ENCODE measurements around the gene REEP1. TPM values are rescaled to one million over a fixed set of nuclear protein-coding genes. Genes with fewer than 3 reads are reported as not detected.

REEP1 gene
- total RNA-seq, 2 experiments from 2014 or later, result 0.20 to 0.25 TPM

DNA sequence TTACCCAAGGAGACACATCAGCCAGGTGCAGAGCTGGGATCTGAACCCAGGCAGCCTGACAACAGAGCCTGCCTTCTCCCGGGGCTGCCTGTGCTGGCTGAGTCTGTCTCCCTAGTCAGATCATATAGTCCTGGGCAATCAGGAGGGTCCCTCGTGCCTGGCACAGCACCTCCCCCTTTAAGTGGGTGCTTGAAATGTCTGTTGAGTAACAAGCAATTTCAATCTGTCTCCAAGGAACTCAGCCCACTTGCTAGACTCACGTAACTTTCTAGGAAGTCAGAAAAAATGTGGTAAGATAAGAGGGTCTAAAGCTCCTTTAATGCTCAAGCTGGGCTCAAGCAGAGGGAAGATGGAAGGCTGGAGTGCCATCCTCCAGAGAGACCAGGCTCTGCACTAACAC lies 51.9 kb downstream of the REEP1 start:
- H3K4me3 Mint-ChIP-seq, result no peak overlapping the region
- no peak for DNase-seq
- H3K27ac Mint-ChIP-seq, result no peak overlapping the region
- H3K9me3 Mint-ChIP-seq, result no peaks in the 10 kb centered on the region
- no peaks in the 10 kb centered on the region for H3K36me3 Mint-ChIP-seq
- no peaks in the 10 kb centered on the region for H3K4me1 Mint-ChIP-seq
- H3K27me3 Mint-ChIP-seq, result peaks cover 5% of the 10 kb centered on the region

DNA sequence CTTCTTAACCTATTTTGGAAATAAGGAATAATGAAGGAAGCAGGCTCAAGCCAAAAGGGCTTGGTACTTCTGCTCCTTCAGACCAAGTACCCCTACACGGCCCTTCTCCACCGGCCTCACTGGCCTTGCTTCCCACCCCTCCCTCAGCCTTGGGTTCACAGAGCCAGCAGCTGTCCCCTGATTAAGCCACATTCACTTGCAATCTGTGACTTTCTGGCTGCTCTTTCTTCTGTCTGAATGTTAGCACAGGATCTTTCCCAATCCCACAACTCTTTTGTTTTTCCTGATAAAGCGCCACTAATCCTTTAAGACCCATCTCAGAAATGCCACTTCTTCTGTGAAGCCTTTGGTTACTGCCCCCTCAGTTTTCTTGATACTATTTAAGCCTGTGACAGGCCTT lies 52.4 kb downstream of the REEP1 start:
- no peaks in the 10 kb centered on the region for H3K9me3 Mint-ChIP-seq
- no peak overlapping the region for H3K4me3 Mint-ChIP-seq
- no peak overlapping the region for H3K27ac Mint-ChIP-seq
- H3K27me3 Mint-ChIP-seq, result peaks cover 5% of the 10 kb centered on the region
- no peak for DNase-seq
- no peaks in the 10 kb centered on the region for H3K36me3 Mint-ChIP-seq
- H3K4me1 Mint-ChIP-seq, result no peaks in the 10 kb centered on the region

DNA sequence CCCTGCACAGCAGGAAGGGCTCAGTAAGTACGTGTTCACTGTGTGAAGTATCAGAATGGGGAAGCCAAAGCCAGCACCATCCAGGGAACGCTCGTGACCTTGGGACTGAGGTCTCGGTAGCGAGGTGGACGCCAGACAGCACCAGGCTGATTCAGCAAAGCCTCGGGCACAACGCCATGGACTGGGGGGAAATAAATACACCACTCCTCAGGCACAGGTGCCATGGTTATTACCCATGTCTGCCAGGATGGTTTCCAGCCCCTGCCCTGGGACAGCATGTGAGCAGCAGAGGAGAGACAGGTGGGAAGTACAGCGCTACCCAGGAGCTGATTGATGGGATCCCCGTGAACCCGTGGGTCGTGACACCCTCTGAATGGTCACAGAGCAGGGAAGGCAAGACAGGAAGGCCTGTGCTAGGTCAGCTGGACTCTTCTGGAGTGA lies 53.0 kb downstream of the REEP1 start:
- Mint-ChIP-seq H3K4me1 (no peaks in the 10 kb centered on the region), H3K9me3 (no peaks in the 10 kb centered on the region), H3K27me3 (peaks cover 5% of the 10 kb centered on the region), H3K27ac (no peak overlapping the region), H3K4me3 (no peak overlapping the region), H3K36me3 (no peaks in the 10 kb centered on the region)
- no peak for DNase-seq

DNA sequence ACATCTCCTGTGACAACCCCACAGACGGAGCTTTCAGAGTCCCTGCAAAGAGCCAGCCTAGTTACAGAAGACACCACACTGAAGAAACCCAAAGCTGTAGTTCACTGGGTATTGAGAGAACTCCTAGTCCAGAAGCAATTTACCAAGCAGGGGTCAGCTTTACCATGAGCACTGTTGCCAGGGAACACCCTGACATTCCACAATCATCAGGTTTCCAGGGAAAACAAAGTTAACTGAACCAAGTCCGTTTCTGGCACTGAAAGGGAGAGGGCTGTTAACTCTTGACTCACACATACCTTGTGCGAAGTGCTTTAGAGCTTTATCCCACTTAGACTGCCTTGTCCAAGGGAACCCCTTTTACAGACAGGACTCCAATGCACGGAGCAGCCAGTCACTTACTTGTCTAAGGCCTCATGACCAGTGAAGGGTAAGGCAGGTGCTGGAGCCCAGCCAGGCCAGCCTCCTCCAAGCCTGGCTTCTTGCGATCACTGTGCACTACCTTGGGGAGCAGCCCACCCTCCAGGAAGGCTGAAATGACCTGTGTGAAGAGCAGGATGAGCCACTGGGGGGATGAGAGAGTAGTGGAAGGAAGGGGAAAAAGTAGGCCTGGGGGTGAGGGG lies 53.9 kb downstream of the REEP1 start:
- H3K4me1 Mint-ChIP-seq, result no peaks in the 10 kb centered on the region
- H3K9me3 Mint-ChIP-seq, result no peaks in the 10 kb centered on the region
- H3K27me3 Mint-ChIP-seq, result peaks cover 5% of the 10 kb centered on the region
- no peak overlapping the region for H3K27ac Mint-ChIP-seq
- DNase-seq, result no peak
- no peaks in the 10 kb centered on the region for H3K36me3 Mint-ChIP-seq
- H3K4me3 Mint-ChIP-seq, result no peak overlapping the region

DNA sequence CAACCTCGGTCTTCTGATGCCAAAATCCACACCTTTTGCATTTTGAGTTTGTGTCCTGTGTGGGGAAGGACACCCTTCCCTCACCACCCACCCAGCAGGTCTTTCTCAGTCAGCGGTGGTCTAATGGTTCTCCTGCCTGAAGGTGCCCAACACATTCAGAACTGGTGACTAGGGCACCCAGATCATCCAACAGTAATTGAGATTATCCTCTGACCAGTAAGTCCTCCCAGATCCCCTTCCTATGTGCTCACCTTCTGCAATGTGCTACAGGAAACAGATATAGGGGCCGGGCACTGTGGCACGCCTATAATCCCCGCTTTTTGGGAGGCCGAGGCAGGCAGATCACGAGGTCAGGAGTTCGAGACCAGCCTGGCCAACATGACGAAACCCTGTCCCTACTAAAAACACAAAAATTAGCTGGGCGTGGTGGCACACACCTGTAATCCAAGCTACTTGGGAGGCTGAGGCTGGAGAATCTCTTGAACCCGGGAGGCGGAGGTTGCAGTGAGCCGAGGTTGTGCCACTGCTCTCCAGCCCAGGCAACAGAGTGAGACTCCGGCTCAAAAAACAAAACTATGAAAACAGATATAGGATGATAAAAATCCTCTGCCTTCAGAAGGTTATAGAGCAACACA lies 56.2 kb downstream of the REEP1 start:
- DNase-seq, result no peak
- Mint-ChIP-seq H3K36me3 (no peaks in the 10 kb centered on the region), H3K27ac (no peak overlapping the region), H3K27me3 (peaks cover 5% of the 10 kb centered on the region), H3K9me3 (no peaks in the 10 kb centered on the region), H3K4me3 (no peak overlapping the region), H3K4me1 (no peaks in the 10 kb centered on the region)

DNA sequence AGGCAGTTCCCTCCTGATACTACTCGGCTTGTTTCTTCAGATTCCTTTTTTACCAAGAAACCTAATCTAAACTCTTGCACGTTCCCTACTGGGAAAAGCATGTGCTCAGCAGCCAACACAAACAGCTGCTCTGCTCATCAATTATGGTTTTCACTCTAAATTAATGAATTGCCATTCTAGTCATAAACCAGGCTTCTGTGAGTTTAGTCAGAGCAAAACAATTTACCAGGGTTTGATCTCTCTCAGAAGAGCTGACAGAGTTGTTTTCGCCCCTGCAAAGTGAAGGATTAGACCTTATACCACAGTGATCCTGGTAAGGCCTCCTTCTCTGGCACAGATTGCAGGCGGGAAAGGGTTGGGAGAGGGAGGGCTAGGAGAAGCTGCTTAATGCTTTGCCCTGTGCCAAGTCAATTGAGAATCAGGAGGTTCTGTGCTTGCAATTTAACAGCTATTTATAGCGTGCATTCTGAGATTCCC lies 57.2 kb downstream of the REEP1 start:
- Mint-ChIP-seq H3K27me3 (peaks cover 5% of the 10 kb centered on the region), H3K4me3 (no peak overlapping the region), H3K36me3 (no peaks in the 10 kb centered on the region), H3K27ac (no peak overlapping the region), H3K4me1 (peaks cover 1% of the 10 kb centered on the region), H3K9me3 (no peaks in the 10 kb centered on the region)
- DNase-seq, result no peak

DNA sequence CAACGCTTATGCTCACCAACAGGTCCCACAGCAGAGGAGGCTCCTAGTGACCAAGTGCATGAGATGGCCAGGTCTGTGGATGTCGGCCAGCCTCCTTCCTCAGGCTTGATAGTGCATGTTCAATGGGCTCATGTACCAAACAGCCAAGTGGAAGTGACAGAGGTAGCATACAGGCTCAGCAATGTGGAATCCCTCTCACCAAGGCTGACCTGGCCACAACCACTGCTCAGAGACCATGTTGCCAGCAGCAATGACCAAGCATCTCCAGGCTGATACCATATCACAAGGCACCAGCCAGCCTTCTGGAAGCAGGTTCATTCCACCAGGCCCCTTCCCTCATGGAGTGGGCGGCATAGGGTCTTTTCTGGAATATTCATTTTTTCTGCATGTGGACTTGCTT lies 61.5 kb downstream of the REEP1 start:
- peaks cover 18% of the 10 kb centered on the region for H3K9me3 Mint-ChIP-seq
- H3K27me3 Mint-ChIP-seq, result peaks cover 4% of the 10 kb centered on the region
- peaks cover 13% of the 10 kb centered on the region for H3K36me3 Mint-ChIP-seq
- H3K27ac Mint-ChIP-seq, result no peak overlapping the region
- no peak overlapping the region for H3K4me3 Mint-ChIP-seq
- H3K4me1 Mint-ChIP-seq, result peaks cover 16% of the 10 kb centered on the region
- no peak for DNase-seq

DNA sequence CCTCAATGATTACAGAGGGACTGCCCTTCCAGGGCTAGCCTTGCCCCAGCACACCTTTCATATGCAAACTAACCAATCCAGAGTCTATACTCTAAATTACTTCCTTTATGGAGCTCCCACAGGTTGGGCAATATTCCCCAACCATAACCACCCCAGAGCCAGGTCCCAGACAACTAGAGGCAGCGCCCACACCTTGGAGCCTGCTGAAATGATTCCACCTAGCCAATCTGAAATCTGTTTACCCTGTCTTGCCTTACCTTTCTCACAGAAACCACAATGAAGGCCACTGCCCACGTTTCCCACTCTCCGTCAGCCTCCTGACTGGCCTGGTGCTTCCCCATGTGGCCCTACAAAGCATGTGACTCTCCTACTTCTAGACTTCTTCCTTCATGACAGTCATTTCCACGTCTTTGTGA lies 62.0 kb downstream of the REEP1 start:
- Mint-ChIP-seq H3K27ac (no peak overlapping the region), H3K4me1 (peaks cover 16% of the 10 kb centered on the region), H3K27me3 (no peaks in the 10 kb centered on the region), H3K4me3 (no peak overlapping the region), H3K9me3 (peaks cover 21% of the 10 kb centered on the region), H3K36me3 (peaks cover 13% of the 10 kb centered on the region)
- DNase-seq, result no peak

DNA sequence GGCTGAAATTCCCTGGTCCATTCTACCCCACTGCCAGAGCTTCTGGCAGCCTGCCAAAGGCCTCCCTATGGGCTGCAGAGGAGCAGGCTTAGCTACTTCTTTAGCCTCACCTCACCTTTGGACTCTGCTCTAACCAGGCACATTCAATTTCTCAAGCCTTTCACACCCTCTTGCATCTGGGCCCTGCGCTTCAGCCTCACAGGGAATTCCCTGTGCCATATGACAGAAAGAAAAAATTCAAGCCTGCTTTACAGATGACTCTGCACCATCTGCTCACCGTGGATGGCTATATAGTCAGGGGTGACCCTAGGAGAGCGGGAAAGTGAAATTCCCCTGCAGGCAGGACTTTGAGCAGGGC lies 62.5 kb downstream of the REEP1 start:
- Mint-ChIP-seq H3K4me3 (no peak overlapping the region), H3K27ac (no peak overlapping the region), H3K36me3 (peaks cover 13% of the 10 kb centered on the region), H3K9me3 (peaks cover 22% of the 10 kb centered on the region), H3K4me1 (peaks cover 16% of the 10 kb centered on the region), H3K27me3 (no peaks in the 10 kb centered on the region)
- no peak for DNase-seq

DNA sequence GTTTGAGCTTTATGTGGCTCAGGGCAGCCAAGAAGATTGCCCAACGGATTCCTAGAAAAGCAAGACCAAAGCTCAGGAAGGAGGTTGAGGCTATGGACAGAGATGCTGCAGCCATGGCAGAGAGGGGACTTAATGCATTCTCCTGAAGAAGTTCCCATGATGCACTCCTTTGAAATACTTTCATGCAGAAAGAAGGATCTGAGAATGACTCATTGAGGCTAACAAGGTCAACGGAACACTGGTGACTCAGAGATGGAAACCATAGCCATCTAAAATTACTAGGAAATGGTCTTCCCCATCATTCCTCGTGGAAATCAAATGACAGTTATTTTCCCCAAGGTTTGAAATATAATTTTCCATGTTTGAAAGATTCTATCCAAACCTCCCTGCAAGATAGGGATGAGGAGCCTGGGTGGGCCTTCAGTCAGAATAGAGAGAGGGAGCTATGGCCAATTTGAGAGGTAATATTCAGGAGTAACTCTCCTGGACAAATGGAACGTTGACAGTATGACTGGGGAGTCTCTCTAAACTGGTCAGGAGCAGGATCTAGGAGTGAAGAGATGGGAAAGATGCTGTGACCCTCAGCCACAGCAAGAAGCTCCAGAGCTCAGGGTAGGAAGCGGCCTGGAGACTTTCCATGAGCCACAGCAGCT lies 63.0 kb downstream of the REEP1 start:
- no peak overlapping the region for H3K27ac Mint-ChIP-seq
- DNase-seq, result no peak
- H3K36me3 Mint-ChIP-seq, result peaks cover 13% of the 10 kb centered on the region
- H3K27me3 Mint-ChIP-seq, result no peaks in the 10 kb centered on the region
- no peak overlapping the region for H3K4me3 Mint-ChIP-seq
- peaks cover 24% of the 10 kb centered on the region for H3K9me3 Mint-ChIP-seq
- peaks cover 16% of the 10 kb centered on the region for H3K4me1 Mint-ChIP-seq

DNA sequence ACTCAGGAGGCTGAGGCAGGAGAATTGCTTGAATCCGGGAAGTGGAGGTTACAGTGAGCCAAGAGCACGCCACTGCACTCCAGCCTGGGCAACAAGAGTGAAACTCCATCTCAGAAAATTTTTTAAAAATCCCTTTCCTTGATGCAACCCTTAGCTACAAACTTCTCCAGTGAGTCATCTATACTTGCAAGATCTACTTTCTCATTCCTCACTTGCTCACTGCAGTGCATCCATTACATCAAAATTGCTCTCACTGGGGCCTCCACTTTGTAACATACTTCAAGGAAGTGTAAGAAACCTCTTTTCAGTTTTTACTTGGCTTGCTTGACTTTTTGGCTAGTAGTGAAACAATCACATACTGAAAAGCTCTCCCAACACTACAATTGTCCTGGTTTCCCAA lies 65.3 kb downstream of the REEP1 start:
- H3K4me3 Mint-ChIP-seq, result no peak overlapping the region
- H3K27me3 Mint-ChIP-seq, result peaks cover 3% of the 10 kb centered on the region
- peaks cover 17% of the 10 kb centered on the region for H3K36me3 Mint-ChIP-seq
- DNase-seq, result no peak
- peaks cover 31% of the 10 kb centered on the region for H3K9me3 Mint-ChIP-seq
- H3K27ac Mint-ChIP-seq, result no peak overlapping the region
- H3K4me1 Mint-ChIP-seq, result peaks cover 16% of the 10 kb centered on the region

DNA sequence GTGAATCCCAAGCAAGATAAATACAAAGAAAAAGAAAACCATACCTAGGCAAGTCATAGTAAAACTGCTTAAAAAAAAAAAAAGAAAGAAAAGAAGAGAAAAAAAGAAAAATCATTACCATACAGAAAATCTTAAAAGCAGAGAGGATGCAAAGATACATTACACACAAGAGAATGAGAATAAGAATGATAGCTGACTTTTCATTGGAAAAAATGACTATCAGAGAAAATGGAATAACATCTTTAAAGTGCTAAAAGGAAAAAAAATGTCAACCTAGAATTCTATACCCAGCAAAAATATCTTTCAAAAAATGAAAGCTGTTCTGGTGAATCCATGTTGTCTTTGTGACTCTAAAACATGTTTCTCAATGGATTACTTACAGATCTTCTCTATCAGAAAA lies 66.2 kb downstream of the REEP1 start:
- no peak overlapping the region for H3K27ac Mint-ChIP-seq
- peaks cover 16% of the 10 kb centered on the region for H3K4me1 Mint-ChIP-seq
- no peak for DNase-seq
- H3K9me3 Mint-ChIP-seq, result peaks cover 31% of the 10 kb centered on the region
- H3K36me3 Mint-ChIP-seq, result peaks cover 17% of the 10 kb centered on the region
- peaks cover 4% of the 10 kb centered on the region for H3K27me3 Mint-ChIP-seq
- no peak overlapping the region for H3K4me3 Mint-ChIP-seq

DNA sequence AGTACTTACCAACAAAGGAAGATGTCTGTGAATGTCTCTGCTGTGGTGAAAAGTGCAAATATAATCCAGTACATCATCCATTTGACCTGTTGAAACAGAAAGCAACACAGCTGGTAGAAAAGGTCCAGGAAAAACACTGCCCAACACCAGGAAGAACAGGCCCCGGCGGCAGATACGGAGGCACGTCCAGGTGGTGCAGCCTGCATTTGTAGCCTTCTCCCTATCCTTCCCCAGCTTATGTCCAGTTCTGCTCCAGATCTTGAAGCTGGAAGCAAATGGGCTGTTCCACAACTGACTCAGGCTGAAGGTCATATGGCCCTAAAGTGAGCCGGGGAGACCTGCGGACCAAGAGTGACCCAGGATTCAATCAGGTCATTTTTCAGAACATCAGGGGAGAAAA lies 73.5 kb downstream of the REEP1 start:
- H3K9me3 Mint-ChIP-seq, result peaks cover 5% of the 10 kb centered on the region
- no peak overlapping the region for H3K27ac Mint-ChIP-seq
- DNase-seq, result no peak
- H3K4me1 Mint-ChIP-seq, result no peaks in the 10 kb centered on the region
- H3K4me3 Mint-ChIP-seq, result no peak overlapping the region
- peaks cover 4% of the 10 kb centered on the region for H3K27me3 Mint-ChIP-seq
- peaks cover 4% of the 10 kb centered on the region for H3K36me3 Mint-ChIP-seq

DNA sequence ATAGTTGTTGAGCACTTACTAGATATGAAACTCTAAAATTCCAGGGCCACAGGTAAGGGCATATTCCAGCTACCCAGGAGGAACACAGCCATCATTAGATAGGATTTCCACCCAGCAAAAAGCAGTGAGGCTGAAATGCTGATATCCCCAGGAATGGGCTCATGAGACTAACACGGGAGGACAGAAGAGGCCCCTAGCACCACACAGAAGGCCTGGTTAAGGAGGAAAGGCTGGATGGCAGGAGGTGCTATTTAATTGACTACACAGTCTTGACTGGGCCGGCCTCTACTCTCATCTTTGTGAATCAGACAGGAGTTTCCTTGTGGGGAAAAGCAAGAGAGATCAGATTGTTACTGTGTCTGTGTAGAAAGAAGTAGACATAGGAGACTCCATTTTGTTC lies 76.4 kb downstream of the REEP1 start:
- Mint-ChIP-seq H3K27ac (no peak overlapping the region), H3K27me3 (no peaks in the 10 kb centered on the region), H3K36me3 (no peaks in the 10 kb centered on the region), H3K4me1 (no peaks in the 10 kb centered on the region), H3K4me3 (no peak overlapping the region), H3K9me3 (no peaks in the 10 kb centered on the region)
- DNase-seq, result no peak

DNA sequence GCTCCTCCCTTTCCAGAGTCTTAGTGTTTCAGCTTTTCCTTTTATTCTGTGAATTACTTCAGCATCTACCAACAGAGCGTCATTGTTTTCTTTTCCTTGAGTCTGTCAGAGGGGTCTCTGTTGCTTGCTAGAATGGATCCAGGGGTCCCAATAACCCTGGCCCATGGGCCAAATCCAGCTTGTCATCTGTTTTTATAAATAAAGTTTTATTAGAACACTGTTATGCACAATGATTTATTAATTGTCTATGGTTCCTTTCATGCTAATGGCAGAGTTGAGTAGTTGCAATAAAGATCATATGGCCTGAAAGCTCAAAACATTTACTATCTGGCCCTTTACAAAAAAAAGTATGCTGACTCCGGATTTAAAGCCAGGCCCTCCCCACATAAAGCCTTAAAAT lies 79.3 kb downstream of the REEP1 start:
- Mint-ChIP-seq H3K9me3 (no peaks in the 10 kb centered on the region), H3K36me3 (no peaks in the 10 kb centered on the region), H3K4me3 (no peak overlapping the region), H3K27ac (no peak overlapping the region), H3K4me1 (no peaks in the 10 kb centered on the region), H3K27me3 (no peaks in the 10 kb centered on the region)
- DNase-seq, result no peak

DNA sequence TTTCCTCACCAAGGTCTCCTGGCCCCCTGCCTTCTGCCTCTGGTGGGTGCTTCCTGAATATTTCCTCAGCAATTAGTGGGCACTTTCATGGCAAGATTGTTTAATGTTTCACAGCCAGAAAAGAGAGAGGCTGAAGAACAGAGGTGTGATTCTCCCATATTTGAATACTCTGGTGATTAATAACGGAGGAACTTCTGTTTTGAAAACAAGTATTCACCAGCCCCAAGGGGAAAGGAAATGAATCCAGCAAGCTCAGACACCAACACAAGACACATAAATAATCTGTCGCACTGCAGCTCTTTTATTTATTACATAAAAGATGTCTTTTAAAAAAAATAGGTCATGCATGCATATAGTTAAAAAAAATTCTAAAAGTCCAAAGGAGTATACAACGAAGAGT lies 80.4 kb downstream of the REEP1 start:
- Mint-ChIP-seq H3K27ac (no peak overlapping the region), H3K9me3 (no peaks in the 10 kb centered on the region), H3K36me3 (no peaks in the 10 kb centered on the region), H3K4me3 (no peak overlapping the region), H3K4me1 (no peaks in the 10 kb centered on the region), H3K27me3 (no peaks in the 10 kb centered on the region)
- no peak for DNase-seq
